PC-3 (cell line): ENCODE results near the gene AMY2A. TPM values are rescaled to one million over a fixed set of nuclear protein-coding genes. Genes with fewer than 3 reads are reported as not detected.
"Not testable (repeated sequence)": the region's sequence is repeated elsewhere in the genome, so short reads cannot be mapped to it uniquely, and the experiment has no call there.

Experiments used
- ATAC-seq: fragments of 200-7000 bp; cut with Tn5 transposase; 2 replicates; pipeline ENCODE4 v1.9.1; 2020; ENCODE audit warnings: mild to moderate bottlenecking, moderate library complexity
- BruUV-seq: library from RNA; stranded (reverse); fragments of 400-500 nt; replicated peaks from 2 replicates; lab custom pipeline; 2021; lab: Mats Ljungman, UMichigan
- CTCF ChIA-PET: fragments of 300-600 bp; sonication (Branson Sonifier 250); formaldehyde crosslinking; loops from one replicate; lab custom pipeline; 2022; ENCODE audit warnings: antibody characterized with exemption; lab: Charles Lee
- POLR2A ChIA-PET: fragments of 300-600 bp; sonication (Branson Sonifier 250); formaldehyde crosslinking; loops from one replicate; lab custom pipeline; 2022; ENCODE audit warnings: antibody characterized with exemption; ENCODE audit not compliant: unreplicated experiment; lab: Charles Lee
- DNase-seq: peaks from one replicate; pipeline ENCODE4 v3.0.0-alpha.2; 2015
- H2AFZ ChIP-seq: fragments of 300-600 bp; sonication (generic); 2 replicates; pipeline ENCODE4 v1.6.0; 2016; ENCODE audit warnings: antibody characterized with exemption, low read length
- H3F3A ChIP-seq: fragments of 300-600 bp; sonication (generic); one replicate; pipeline ENCODE4 v1.6.0; 2017; ENCODE audit warnings: antibody characterized with exemption, low read length, control low read depth, mild to moderate bottlenecking; ENCODE audit not compliant: unreplicated experiment
- H3K27ac ChIP-seq: fragments of 300-600 bp; sonication (generic); 2 replicates; pipeline ENCODE4 v1.5.1; 2016; ENCODE audit warnings: mild to moderate bottlenecking, low read length
- H3K27me3 ChIP-seq: fragments of 300-600 bp; sonication (generic); 2 replicates; pipeline ENCODE4 v1.6.1; 2016; ENCODE audit warnings: low read length, mixed read lengths
- H3K36me3 ChIP-seq: fragments of 300-600 bp; sonication (generic); 2 replicates; pipeline ENCODE4 v1.6.1; 2016; ENCODE audit warnings: low read depth, mixed run types, low read length, mixed read lengths
- H3K4me1 ChIP-seq: fragments of 300-600 bp; sonication (generic); 2 replicates; pipeline ENCODE4 v1.5.1; 2016; ENCODE audit warnings: low read length; ENCODE audit not compliant: insufficient read depth
- H3K4me2 ChIP-seq: fragments of 300-600 bp; sonication (generic); 2 replicates; pipeline ENCODE4 v1.6.0; 2016; ENCODE audit warnings: low read length
- H3K4me3 ChIP-seq: fragments of 300-600 bp; sonication (generic); 2 replicates; pipeline ENCODE4 v1.5.1; 2016; ENCODE audit warnings: mild to moderate bottlenecking, low read length, mixed read lengths
- H3K79me2 ChIP-seq: fragments of 300-600 bp; sonication (generic); 2 replicates; pipeline ENCODE4 v1.6.1; 2017; ENCODE audit warnings: low read length, mixed read lengths
- H3K9ac ChIP-seq: fragments of 300-600 bp; sonication (generic); 2 replicates; pipeline ENCODE4 v1.6.0; 2016; ENCODE audit warnings: mild to moderate bottlenecking, low read length
- H3K9me2 ChIP-seq: fragments of 300-600 bp; sonication (generic); replicated peaks from 2 replicates; pipeline ENCODE4 v1.6.1; 2016; ENCODE audit warnings: mixed run types, low read length, mixed read lengths
- H3K9me3 ChIP-seq: fragments of 300-600 bp; sonication (generic); 2 replicates; pipeline ENCODE4 v1.6.1; 2016; ENCODE audit warnings: low read length, mixed read lengths
- H4K20me1 ChIP-seq: fragments of 300-600 bp; sonication (generic); 2 replicates; pipeline ENCODE4 v1.6.1; 2016; ENCODE audit warnings: low read length, mixed read lengths
- CTCF ChIP-seq: fragments of 300-600 bp; sonication (generic); conservative IDR thresholded peaks from 2 replicates; pipeline ENCODE4 v1.5.1; 2017; ENCODE audit warnings: antibody characterized with exemption, low read depth, mild to moderate bottlenecking, low read length
- EZH2 ChIP-seq: fragments of 300-600 bp; sonication (generic); IDR thresholded peaks from one replicate; pipeline ENCODE4 v1.6.1; 2017; ENCODE audit warnings: antibody characterized with exemption, mild to moderate bottlenecking, low read length; ENCODE audit not compliant: unreplicated experiment
- EZH2phosphoT487 ChIP-seq: fragments of 300-600 bp; sonication (generic); IDR thresholded peaks from 2 replicates; pipeline ENCODE4 v1.6.1; 2018; ENCODE audit warnings: mild to moderate bottlenecking, antibody characterized with exemption, low read length, borderline replicate concordance
- intact Hi-C: fragments of 100-400 bp; cut with micrococcal nuclease; formaldehyde crosslinking; loops from 2 replicates; pipeline ENCODE4 v1.9.0; 2023
- total RNA-seq: library from RNA; depleted of rRNA; stranded (reverse); fragments of >200 nt; gene quantifications from 2 replicates; pipeline ENCODE4 v1.2.3, GENCODE V29; 2014

Gene AMY2A
- total RNA-seq, 1 experiment from 2014 or later: not detected

- no peaks in the 10 kb centered on the region for H3K9me2 ChIP-seq
- H3K9ac ChIP-seq: no peak overlapping the region
- no peaks in the 10 kb centered on the region for H4K20me1 ChIP-seq
- no peak overlapping the region for H3K4me2 ChIP-seq
- no peak for DNase-seq
- no peak overlapping the region for H3K4me3 ChIP-seq
- no TSS peak for BruUV-seq
- ChIA-PET POLR2A (no interaction called here), CTCF (no interaction called here)
- no peaks in the 10 kb centered on the region for H3K4me1 ChIP-seq
- H3K27me3 ChIP-seq: peaks cover 35% of the 10 kb centered on the region
- H3K27ac ChIP-seq: no peak overlapping the region
- no peaks in the 10 kb centered on the region for H3F3A ChIP-seq
- H3K79me2 ChIP-seq: no peaks in the 10 kb centered on the region
- intact Hi-C loops: no loop called here
- no peaks in the 10 kb centered on the region for H3K36me3 ChIP-seq
- no peaks in the 10 kb centered on the region for H3K9me3 ChIP-seq
- TF ChIP-seq CTCF: no peak
- TF ChIP-seq EZH2phosphoT487: no peak
- TF ChIP-seq EZH2: no peak
- H2AFZ ChIP-seq: no peak overlapping the region
- no peak for ATAC-seq
Observed at GRCh38 chr1:103576065-103576464, 41.2 kb upstream of the AMY2A start.

- H3K4me3 ChIP-seq, ATAC-seq, H3K79me2 ChIP-seq, H3K9ac ChIP-seq, H4K20me1 ChIP-seq, H3K36me3 ChIP-seq, BruUV-seq, H3K4me2 ChIP-seq, DNase-seq, H3K9me3 ChIP-seq, intact Hi-C loops, H3K9me2 ChIP-seq, H3K27ac ChIP-seq, POLR2A ChIA-PET, H3F3A ChIP-seq, H3K4me1 ChIP-seq, CTCF ChIA-PET, H2AFZ ChIP-seq: not testable (repeated sequence)
- H3K27me3 ChIP-seq: peaks cover 42% of the 10 kb centered on the region
Observed at GRCh38 chr1:103576784-103577183, 40.4 kb upstream of the AMY2A start.

GRCh38 chr1:103582464-103582863 lies 34.8 kb upstream of the AMY2A start:
- BruUV-seq: no TSS peak
- Histone ChIP-seq H3K9me2 (no peaks in the 10 kb centered on the region), H4K20me1 (no peaks in the 10 kb centered on the region), H3K79me2 (no peaks in the 10 kb centered on the region), H3K9ac (no peak overlapping the region), H3K9me3 (no peaks in the 10 kb centered on the region), H2AFZ (no peak overlapping the region), H3K4me2 (no peak overlapping the region), H3K27me3 (peaks cover 89% of the 10 kb centered on the region), H3K36me3 (no peaks in the 10 kb centered on the region), H3F3A (no peaks in the 10 kb centered on the region), H3K27ac (no peak overlapping the region), H3K4me1 (no peaks in the 10 kb centered on the region), H3K4me3 (no peak overlapping the region)
- no peak for DNase-seq
- TF ChIP-seq EZH2 (no peak), EZH2phosphoT487 (no peak), CTCF (no peak)
- intact Hi-C loops: no loop called here
- CTCF ChIA-PET: no interaction called here
- no peak for ATAC-seq
- POLR2A ChIA-PET: no interaction called here
